ENCODE measurements around the gene HS2ST1. TPM values are rescaled to one million over a fixed set of nuclear protein-coding genes. Genes with fewer than 3 reads are reported as not detected.
A peak's percentile ranks its signal among the peaks of the same experiment; 100 is the strongest.
"Not testable (repeated sequence)": the region's sequence is repeated elsewhere in the genome, so short reads cannot be mapped to it uniquely, and the experiment has no call there.

HS2ST1 gene
- total RNA-seq (2021) (35.0 and 37.0 TPM in 2 replicates), Bru-seq, nascent RNA (percentile 75 among the genes with signal in this experiment), BruChase-seq, experiment 1, labeled RNA remaining after a 2-hour chase (percentile 81 among the genes with signal in this experiment), BruChase-seq, experiment 2, labeled RNA remaining after a 6-hour chase (percentile 77 among the genes with signal in this experiment)
- long read RNA-seq, full-length matches to known transcripts: 20 of 26 reads
- long read RNA-seq, partial matches to known transcripts: 1 of 26 reads
- long read RNA-seq, other reads (novel, unspliced or antisense): 5 of 26 reads

DNA sequence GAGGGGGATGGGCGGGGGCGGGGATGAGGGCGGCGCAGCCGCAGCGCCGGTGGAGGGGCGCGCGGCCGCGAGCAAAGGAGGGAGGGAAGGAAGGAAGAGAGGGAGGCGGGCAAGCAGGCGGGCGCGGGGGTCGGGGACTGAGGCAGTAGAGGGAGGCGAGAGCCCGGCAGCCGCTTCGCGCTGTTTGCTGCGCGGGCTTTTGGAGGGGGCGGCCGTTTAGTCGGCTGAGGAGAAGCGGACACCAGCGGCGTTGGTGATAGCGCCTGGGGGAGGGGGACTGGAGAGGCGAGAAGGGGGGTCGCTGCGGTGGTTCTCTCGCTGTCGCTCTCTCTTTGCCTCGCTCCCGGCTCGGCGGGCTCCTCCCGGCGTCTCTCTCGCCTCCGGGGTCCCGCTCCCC lies at the start of gene HS2ST1:
TSS of gene HS2ST1 (plus strand) at position 35 of the 397 bp plus-strand sequence.
- POLR2A ChIA-PET (ENCODE audit: unreplicated experiment): interaction anchor here (0.6 to 0.8 kb wide), 6 partner anchors 14 to 923 kb away, joined by 3 to 7 read pairs (median 4); no protein-coding TSS in a partner anchor

DNA sequence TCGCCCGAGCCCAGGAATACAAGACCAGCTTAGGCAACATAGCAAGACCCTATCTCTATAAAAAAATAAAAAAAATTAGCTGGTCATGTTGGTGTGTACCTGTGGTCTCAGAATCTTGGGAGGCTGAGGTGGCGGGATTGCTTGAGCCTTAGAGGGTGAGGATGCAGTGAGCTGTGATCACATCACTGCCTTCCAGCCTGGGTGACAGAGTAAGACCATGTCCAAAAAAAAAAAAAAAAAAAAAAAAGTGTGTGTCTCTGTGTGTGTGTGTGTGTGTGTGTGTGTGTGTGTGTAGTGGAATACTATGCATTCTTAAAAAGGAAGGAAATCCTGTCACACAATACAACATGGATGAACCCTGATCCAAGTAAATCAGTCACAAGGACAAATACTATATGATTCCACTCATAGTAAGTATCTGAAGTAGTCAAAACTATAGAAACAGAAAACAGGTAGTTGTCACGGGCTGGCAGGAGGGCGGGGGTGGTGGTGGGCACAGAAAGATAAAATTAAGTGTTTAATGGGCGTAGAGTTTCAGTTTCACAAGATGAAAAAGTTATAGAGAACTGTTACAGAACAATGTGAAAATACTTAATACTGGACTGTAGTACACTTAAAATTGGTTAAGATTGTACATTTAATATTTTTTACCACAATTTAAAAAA lies 48.3 kb upstream of the HS2ST1 start:
- H3K36me3 ChIP-seq (ENCODE audit: low read depth): peaks cover 13% of the 10 kb centered on the region
- no peak overlapping the region for H3K4me3 ChIP-seq
- H2AFZ ChIP-seq: no peak overlapping the region
- intact Hi-C loops (cut with micrococcal nuclease; ENCODE audit: unreplicated experiment): no loop called here
- H4K20me1 ChIP-seq (ENCODE audit: insufficient read depth): peaks cover 7% of the 10 kb centered on the region; the same call in 1 of the 2 replicates
- no peak for DNase-seq
- H3F3A ChIP-seq (ENCODE audit: insufficient read depth, low read depth): peaks cover 11% of the 10 kb centered on the region; the same call in 1 of the 2 replicates
- H3K4me2 ChIP-seq: no peak overlapping the region
- no TSS peak for BruUV-seq (replicated peaks)
- no peaks in the 10 kb centered on the region for H3K27me3 ChIP-seq (ENCODE audit: insufficient read depth, low read depth)
- H3K9me2 ChIP-seq (ENCODE audit: insufficient read depth): no peaks in the 10 kb centered on the region
- no peaks in the 10 kb centered on the region for H3K9me3 ChIP-seq (ENCODE audit: insufficient read depth, low read depth)
- no peak overlapping the region for H3K27ac ChIP-seq
- ChIA-PET CTCF (no interaction called here), POLR2A (ENCODE audit: unreplicated experiment) (no interaction called here)
- no peak for TF ChIP-seq EZH2 (IDR thresholded peaks at IDR 0.05; ENCODE audit: low read depth)
- TF ChIP-seq, protein P1, sequence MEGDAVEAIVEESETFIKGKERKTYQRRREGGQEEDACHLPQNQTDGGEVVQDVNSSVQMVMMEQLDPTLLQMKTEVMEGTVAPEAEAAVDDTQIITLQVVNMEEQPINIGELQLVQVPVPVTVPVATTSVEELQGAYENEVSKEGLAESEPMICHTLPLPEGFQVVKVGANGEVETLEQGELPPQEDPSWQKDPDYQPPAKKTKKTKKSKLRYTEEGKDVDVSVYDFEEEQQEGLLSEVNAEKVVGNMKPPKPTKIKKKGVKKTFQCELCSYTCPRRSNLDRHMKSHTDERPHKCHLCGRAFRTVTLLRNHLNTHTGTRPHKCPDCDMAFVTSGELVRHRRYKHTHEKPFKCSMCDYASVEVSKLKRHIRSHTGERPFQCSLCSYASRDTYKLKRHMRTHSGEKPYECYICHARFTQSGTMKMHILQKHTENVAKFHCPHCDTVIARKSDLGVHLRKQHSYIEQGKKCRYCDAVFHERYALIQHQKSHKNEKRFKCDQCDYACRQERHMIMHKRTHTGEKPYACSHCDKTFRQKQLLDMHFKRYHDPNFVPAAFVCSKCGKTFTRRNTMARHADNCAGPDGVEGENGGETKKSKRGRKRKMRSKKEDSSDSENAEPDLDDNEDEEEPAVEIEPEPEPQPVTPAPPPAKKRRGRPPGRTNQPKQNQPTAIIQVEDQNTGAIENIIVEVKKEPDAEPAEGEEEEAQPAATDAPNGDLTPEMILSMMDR (conservative IDR thresholded peaks at IDR 0.05): no peak
- H3K4me1 ChIP-seq (replicated peaks; ENCODE audit: insufficient read depth): peaks cover 11% of the 10 kb centered on the region
- peaks cover 4% of the 10 kb centered on the region; the same call in 1 of the 2 replicates for H3K79me2 ChIP-seq (ENCODE audit: low read depth)

More for the DNA sequence above, at the start of gene HS2ST1:
- Histone ChIP-seq H3K4me1 (replicated peaks; ENCODE audit: insufficient read depth) (peaks cover 22% of the 10 kb centered on the region), H3K9me2 (ENCODE audit: insufficient read depth) (no peaks in the 10 kb centered on the region), H3K4me2 (peak within 1 kb of the TSS; percentile 96), H3K79me2 (ENCODE audit: low read depth) (peaks cover 85% of the 10 kb centered on the region), H4K20me1 (ENCODE audit: insufficient read depth) (peaks cover 36% of the 10 kb centered on the region), H3K36me3 (ENCODE audit: low read depth) (peaks cover 9% of the 10 kb centered on the region; the same call in 1 of the 2 replicates), H3K27me3 (ENCODE audit: insufficient read depth, low read depth) (no peaks in the 10 kb centered on the region), H3F3A (ENCODE audit: insufficient read depth, low read depth) (peaks cover 2% of the 10 kb centered on the region; the same call in 1 of the 2 replicates), H3K27ac (peak within 1 kb of the TSS; percentile 80), H3K9me3 (ENCODE audit: insufficient read depth, low read depth) (no peaks in the 10 kb centered on the region), H3K4me3 (peak within 1 kb of the TSS; percentile 98), H2AFZ (peak within 1 kb of the TSS; percentile 95)
- TF ChIP-seq, protein P1 (conservative IDR thresholded peaks at IDR 0.05): no peak
- TF ChIP-seq EZH2 (IDR thresholded peaks at IDR 0.05; ENCODE audit: low read depth): no peak
- CTCF ChIA-PET: interaction anchor here (0.7 to 0.8 kb wide), 2 partner anchors 16 to 210 kb away, joined by 3 read pairs; partner anchors contain the start of gene SH3GLB1
- intact Hi-C loops (cut with micrococcal nuclease; ENCODE audit: unreplicated experiment): no loop called here
- DNase-seq: no peak
- BruUV-seq (replicated peaks): no TSS peak

DNA sequence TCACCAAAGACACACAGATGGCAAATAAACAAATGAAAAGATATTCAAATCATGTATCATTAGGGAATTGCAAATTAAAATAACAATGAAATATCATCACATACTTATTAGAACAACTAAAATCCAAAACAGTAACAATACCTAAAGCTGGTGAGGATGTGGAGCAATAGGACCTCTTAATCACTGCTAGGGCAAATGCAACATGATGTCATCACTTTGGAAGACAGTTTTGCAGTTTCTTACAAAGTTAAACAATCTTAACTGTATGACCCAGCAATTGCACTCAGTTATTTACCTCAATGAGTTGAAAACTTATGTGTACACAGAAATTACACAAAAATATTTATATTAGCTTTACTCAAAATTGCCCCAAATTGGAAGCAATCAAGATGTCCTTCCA lies 47.8 kb upstream of the HS2ST1 start:
- ChIA-PET POLR2A (ENCODE audit: unreplicated experiment) (no interaction called here), CTCF (no interaction called here)
- Histone ChIP-seq H3K27ac (no peak overlapping the region), H3K36me3 (ENCODE audit: low read depth) (peaks cover 13% of the 10 kb centered on the region), H3F3A (ENCODE audit: insufficient read depth, low read depth) (peaks cover 11% of the 10 kb centered on the region; the same call in 1 of the 2 replicates), H3K79me2 (ENCODE audit: low read depth) (peaks cover 4% of the 10 kb centered on the region; the same call in 1 of the 2 replicates), H3K4me1 (replicated peaks; ENCODE audit: insufficient read depth) (peaks cover 11% of the 10 kb centered on the region), H2AFZ (no peak overlapping the region), H3K9me3 (ENCODE audit: insufficient read depth, low read depth) (no peaks in the 10 kb centered on the region), H3K27me3 (ENCODE audit: insufficient read depth, low read depth) (no peaks in the 10 kb centered on the region), H3K9me2 (ENCODE audit: insufficient read depth) (no peaks in the 10 kb centered on the region), H3K4me2 (no peak overlapping the region), H3K4me3 (no peak overlapping the region), H4K20me1 (ENCODE audit: insufficient read depth) (peaks cover 7% of the 10 kb centered on the region; the same call in 1 of the 2 replicates)
- no peak for DNase-seq
- no TSS peak for BruUV-seq (replicated peaks)
- TF ChIP-seq EZH2 (IDR thresholded peaks at IDR 0.05; ENCODE audit: low read depth): no peak
- TF ChIP-seq, protein P1 (conservative IDR thresholded peaks at IDR 0.05): no peak
- intact Hi-C loops (cut with micrococcal nuclease; ENCODE audit: unreplicated experiment): no loop called here

DNA sequence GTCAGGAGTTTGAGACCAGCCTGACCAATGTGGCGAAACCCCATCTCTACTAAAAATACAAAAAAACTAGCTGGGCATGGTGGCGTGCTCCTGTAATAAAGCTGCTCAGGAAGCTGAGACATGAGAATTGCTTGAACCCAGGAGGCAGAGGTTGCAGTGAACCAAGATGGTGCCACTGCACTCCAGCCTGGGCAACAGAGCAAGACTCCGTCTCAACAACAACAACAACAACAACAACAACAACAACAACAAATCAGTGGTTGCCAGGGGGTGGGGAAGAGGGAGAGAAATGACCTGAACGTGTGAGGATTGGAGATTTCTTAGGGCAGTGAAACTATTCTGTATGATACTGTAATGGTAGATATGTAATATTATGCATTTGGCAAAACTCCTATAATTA lies 47.2 kb upstream of the HS2ST1 start:
- not testable (repeated sequence) for H3K4me3 ChIP-seq

More for the DNA sequence above, 47.2 kb upstream of the HS2ST1 start:
- H3K27ac ChIP-seq; H3K4me2 ChIP-seq; H3K9me2 ChIP-seq (ENCODE audit: insufficient read depth); BruUV-seq (replicated peaks); intact Hi-C loops (cut with micrococcal nuclease; ENCODE audit: unreplicated experiment); DNase-seq; H2AFZ ChIP-seq; H4K20me1 ChIP-seq (ENCODE audit: insufficient read depth); H3K27me3 ChIP-seq (ENCODE audit: insufficient read depth, low read depth); POLR2A ChIA-PET (ENCODE audit: unreplicated experiment); H3K9me3 ChIP-seq (ENCODE audit: insufficient read depth, low read depth); H3K79me2 ChIP-seq (ENCODE audit: low read depth): not testable (repeated sequence)
- peaks cover 11% of the 10 kb centered on the region; the same call in 1 of the 2 replicates for H3F3A ChIP-seq (ENCODE audit: insufficient read depth, low read depth)
- peaks cover 13% of the 10 kb centered on the region for H3K36me3 ChIP-seq (ENCODE audit: low read depth)
- CTCF ChIA-PET: interaction anchor here (0.6 kb wide), 1 partner anchor 64 kb away, joined by 3 read pairs; no protein-coding TSS in a partner anchor
- peaks cover 11% of the 10 kb centered on the region for H3K4me1 ChIP-seq (replicated peaks; ENCODE audit: insufficient read depth)

Measured in PC-9 (cell line).